HG03521 (cell line): ENCODE results near the gene NRCAM.

Experiments used
- ATAC-seq: cut with Tn5 transposase; IDR thresholded peaks from one replicate; pipeline ENCODE4 v1.9.1; 2021; ENCODE audit warnings: mild to moderate bottlenecking, moderate library complexity; ENCODE audit not compliant: unreplicated experiment

NRCAM gene

GRCh38 chr7:108253275-108254044 lies 202.8 kb downstream of the NRCAM start:
- ATAC-seq: no peak

GRCh38 chr7:108252177-108252576 lies 204.1 kb downstream of the NRCAM start:
- no peak for ATAC-seq

- ATAC-seq: no peak
These were observed 204.5 kb downstream of the NRCAM start for GRCh38 chr7:108251700-108252099.

GRCh38 chr7:108249453-108249852 lies 206.8 kb downstream of the NRCAM start:
- ATAC-seq: no peak

- ATAC-seq: no peak
These were observed 207.4 kb downstream of the NRCAM start for GRCh38 chr7:108248821-108249220.

- no peak for ATAC-seq
These were observed 207.8 kb downstream of the NRCAM start for GRCh38 chr7:108248418-108248817.

GRCh38 chr7:108247614-108248013 lies 208.6 kb downstream of the NRCAM start:
- ATAC-seq: no peak

GRCh38 chr7:108246227-108246837 lies 209.9 kb downstream of the NRCAM start:
- no peak for ATAC-seq

GRCh38 chr7:108245523-108246226 lies 210.6 kb downstream of the NRCAM start:
- no peak for ATAC-seq

- ATAC-seq: no peak
These were observed 212.1 kb downstream of the NRCAM start for GRCh38 chr7:108244110-108244509.

GRCh38 chr7:108239501-108240225 lies 216.6 kb downstream of the NRCAM start:
- ATAC-seq: no peak

GRCh38 chr7:108236681-108237415 lies 219.4 kb downstream of the NRCAM start:
- no peak for ATAC-seq

- ATAC-seq: no peak
These were observed 220.7 kb downstream of the NRCAM start for GRCh38 chr7:108235451-108236061.

GRCh38 chr7:108234971-108235450 lies 221.2 kb downstream of the NRCAM start:
- ATAC-seq: no peak

- ATAC-seq: no peak
These were observed 222.0 kb downstream of the NRCAM start for GRCh38 chr7:108234281-108234680.

- ATAC-seq: no peak
These were observed 224.2 kb downstream of the NRCAM start for GRCh38 chr7:108232076-108232475.

GRCh38 chr7:108231221-108231620 lies 225.0 kb downstream of the NRCAM start:
- ATAC-seq: no peak

GRCh38 chr7:108227366-108227765 lies 228.9 kb downstream of the NRCAM start:
- no peak for ATAC-seq

- no peak for ATAC-seq
These were observed 229.4 kb downstream of the NRCAM start for GRCh38 chr7:108226816-108227299.
